Measurements from ENCODE around the gene CCDC82.

The CCDC82 gene

DNA sequence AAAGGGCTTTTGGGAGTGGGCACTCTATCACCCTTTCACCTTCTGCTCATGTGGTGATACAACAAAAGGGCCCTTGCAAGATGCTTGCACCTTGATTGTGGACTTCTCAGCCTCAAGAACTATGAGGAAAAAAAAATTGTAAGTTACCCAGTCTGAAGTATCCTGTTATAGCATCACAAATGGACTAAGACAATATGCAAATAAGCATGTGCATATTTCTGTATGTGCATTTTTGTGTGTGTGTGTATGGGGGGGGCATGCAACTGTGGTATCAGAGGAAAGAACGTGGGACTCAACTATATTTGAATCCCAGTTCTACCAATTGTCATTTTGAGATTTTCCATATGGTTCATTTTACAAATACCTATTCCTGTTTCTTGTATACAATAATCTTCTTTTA lies 11.0 kb upstream of the CCDC82 start:
- TF ChIP-seq, protein P1, sequence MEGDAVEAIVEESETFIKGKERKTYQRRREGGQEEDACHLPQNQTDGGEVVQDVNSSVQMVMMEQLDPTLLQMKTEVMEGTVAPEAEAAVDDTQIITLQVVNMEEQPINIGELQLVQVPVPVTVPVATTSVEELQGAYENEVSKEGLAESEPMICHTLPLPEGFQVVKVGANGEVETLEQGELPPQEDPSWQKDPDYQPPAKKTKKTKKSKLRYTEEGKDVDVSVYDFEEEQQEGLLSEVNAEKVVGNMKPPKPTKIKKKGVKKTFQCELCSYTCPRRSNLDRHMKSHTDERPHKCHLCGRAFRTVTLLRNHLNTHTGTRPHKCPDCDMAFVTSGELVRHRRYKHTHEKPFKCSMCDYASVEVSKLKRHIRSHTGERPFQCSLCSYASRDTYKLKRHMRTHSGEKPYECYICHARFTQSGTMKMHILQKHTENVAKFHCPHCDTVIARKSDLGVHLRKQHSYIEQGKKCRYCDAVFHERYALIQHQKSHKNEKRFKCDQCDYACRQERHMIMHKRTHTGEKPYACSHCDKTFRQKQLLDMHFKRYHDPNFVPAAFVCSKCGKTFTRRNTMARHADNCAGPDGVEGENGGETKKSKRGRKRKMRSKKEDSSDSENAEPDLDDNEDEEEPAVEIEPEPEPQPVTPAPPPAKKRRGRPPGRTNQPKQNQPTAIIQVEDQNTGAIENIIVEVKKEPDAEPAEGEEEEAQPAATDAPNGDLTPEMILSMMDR (IDR thresholded peaks at IDR 0.05; ENCODE audit: low read depth, low read length), result no peak
- no peak overlapping the region for H3K4me3 ChIP-seq (ENCODE audit: low read depth, low read length)
- DNase-seq, result no peak
- no peaks in the 10 kb centered on the region for H3K9me3 ChIP-seq
- H3K36me3 ChIP-seq, result no peaks in the 10 kb centered on the region
- peaks cover 7% of the 10 kb centered on the region; the same call in 1 of the 2 replicates for H3K4me1 ChIP-seq
- no peaks in the 10 kb centered on the region for H3K27me3 ChIP-seq

DNA sequence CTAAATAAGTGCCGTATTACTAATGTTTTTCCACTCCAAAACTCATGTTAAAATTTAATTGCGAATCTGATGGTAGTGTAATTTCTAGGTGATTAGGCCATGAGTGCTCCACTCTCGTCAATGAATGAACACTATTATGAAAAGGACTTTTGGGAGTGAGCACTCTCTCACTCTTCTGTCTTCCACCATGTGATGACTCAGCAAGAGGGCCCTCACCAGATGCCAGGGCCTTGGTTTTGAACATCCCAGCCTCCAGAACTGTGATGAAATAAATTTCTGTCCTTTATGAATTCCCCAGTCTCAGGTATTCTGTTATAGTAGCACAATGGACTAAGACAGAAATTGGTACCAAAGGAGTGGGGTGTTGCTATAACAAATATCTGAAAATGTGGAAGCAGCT lies 8.2 kb upstream of the CCDC82 start:
- Histone ChIP-seq H3K4me1 (peaks cover 7% of the 10 kb centered on the region), H3K9me3 (no peaks in the 10 kb centered on the region), H3K4me3 (ENCODE audit: low read depth, low read length) (no peak overlapping the region), H3K36me3 (no peaks in the 10 kb centered on the region), H3K27me3 (no peaks in the 10 kb centered on the region)
- DNase-seq, result no peak
- TF ChIP-seq, protein P1 (IDR thresholded peaks at IDR 0.05; ENCODE audit: low read depth, low read length), result no peak

DNA sequence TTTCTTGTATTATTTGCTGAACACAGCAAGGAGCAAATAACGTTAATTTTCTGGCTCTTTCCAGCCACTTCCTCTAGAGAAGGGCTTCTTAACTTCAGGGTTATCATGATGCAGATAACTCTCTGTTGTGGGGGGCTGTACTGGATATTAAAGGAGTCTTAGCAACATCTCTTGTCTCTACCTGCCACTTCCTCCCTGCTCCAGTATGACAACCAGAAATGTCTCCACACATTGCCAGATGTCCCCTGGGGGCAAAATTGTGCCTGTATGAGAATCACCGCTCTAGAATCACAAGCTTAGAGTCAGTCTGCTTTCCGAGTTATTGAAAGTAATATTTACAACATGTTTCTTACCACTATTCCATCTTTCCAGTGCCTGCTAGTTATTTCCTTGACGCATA lies 6.9 kb upstream of the CCDC82 start:
- no peaks in the 10 kb centered on the region for H3K27me3 ChIP-seq
- DNase-seq, result peak; percentile 73

DNA sequence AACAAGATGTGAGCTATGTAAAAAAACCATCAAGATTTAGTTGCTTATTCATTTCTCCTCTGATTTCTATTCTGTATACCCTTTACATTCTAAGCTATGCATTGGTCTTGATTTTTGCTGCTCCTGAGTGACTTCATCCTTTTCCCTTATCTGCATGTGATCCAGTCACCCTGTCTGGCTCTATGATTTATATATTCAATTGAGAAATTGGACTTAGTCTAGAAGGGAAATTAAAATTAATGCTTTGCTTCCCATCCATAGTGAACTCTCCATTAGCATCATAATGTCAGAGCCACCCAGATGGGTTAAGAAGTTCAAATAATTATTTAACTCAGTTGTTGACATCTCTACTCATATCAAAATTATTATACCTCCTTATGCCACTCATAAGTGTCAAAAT lies 5.1 kb upstream of the CCDC82 start:
- DNase-seq, result no peak
- TF ChIP-seq, protein P1 (IDR thresholded peaks at IDR 0.05; ENCODE audit: low read depth, low read length), result no peak
- H3K9me3 ChIP-seq, result no peaks in the 10 kb centered on the region
- H3K36me3 ChIP-seq, result no peaks in the 10 kb centered on the region
- H3K27me3 ChIP-seq, result no peaks in the 10 kb centered on the region
- peaks cover 18% of the 10 kb centered on the region for H3K4me1 ChIP-seq
- H3K4me3 ChIP-seq (ENCODE audit: low read depth, low read length), result no peak overlapping the region

More for the DNA sequence above, 6.9 kb upstream of the CCDC82 start:
- H3K9me3 ChIP-seq, result no peaks in the 10 kb centered on the region
- no peak overlapping the region for H3K4me3 ChIP-seq (ENCODE audit: low read depth, low read length)
- TF ChIP-seq, protein P1 (IDR thresholded peaks at IDR 0.05; ENCODE audit: low read depth, low read length), result no peak
- H3K4me1 ChIP-seq, result peaks cover 12% of the 10 kb centered on the region
- no peaks in the 10 kb centered on the region for H3K36me3 ChIP-seq

DNA sequence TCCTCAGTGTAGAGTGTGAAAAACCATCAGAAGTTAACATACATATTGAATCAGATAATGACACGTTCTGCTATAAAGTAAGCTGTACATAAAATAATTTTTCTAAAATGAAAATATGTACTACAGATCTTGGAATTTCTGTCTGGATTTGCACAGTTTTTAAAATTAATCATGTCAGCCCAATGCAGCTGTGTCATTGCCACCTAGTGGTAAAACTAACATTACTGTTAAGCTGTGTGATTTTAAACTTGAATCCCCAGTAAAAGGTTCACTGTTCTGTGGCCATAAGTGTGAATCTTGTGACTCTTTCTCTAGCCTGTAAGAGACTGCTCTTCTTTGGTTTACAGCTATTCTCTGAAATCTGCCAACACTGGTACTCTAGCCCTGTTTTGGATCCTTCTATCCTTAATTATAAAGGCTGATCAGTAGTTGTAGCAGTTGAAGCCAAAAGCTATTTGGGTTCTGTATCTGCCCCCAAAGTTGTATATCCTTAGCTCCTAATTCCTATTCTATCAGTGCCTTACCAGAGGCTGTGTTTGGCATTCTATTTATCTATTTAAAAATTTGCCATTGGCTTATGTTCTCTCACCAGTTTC lies 4.1 kb upstream of the CCDC82 start:
- peaks cover 18% of the 10 kb centered on the region for H3K4me1 ChIP-seq
- no peaks in the 10 kb centered on the region for H3K27me3 ChIP-seq
- no peak overlapping the region for H3K4me3 ChIP-seq (ENCODE audit: low read depth, low read length)
- H3K36me3 ChIP-seq, result no peaks in the 10 kb centered on the region
- DNase-seq, result no peak
- TF ChIP-seq, protein P1 (IDR thresholded peaks at IDR 0.05; ENCODE audit: low read depth, low read length), result peak; percentile 82
- no peaks in the 10 kb centered on the region for H3K9me3 ChIP-seq

DNA sequence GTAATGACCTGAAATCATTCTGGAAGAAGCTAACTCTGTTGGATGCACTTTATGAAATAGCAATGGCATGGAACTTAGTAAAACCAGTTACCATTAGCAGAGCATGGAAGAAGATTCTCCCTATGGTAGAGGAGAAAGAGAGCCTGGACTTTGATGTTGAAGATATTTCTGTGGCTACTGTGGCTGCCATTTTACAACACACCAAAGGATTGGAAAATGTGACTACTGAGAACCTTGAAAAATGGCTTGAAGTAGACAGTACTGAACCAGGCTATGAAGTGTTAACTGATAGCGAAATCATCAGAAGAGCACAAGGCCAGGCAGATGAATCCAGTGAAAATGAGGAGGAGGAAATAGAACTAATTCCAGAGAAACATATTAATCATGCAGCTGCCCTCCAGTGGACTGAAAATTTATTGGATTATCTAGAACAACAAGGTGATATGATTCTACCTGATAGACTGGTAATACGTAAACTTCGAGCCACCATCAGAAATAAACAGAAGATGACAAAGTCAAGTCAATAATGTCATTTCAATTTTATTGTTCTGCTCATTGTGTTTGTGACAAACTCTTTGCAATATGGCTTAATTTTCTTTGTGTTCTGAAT lies 2.1 kb upstream of the CCDC82 start:
- H3K36me3 ChIP-seq, result no peaks in the 10 kb centered on the region
- H3K27me3 ChIP-seq, result no peaks in the 10 kb centered on the region
- peaks cover 15% of the 10 kb centered on the region for H3K4me1 ChIP-seq
- TF ChIP-seq, protein P1 (IDR thresholded peaks at IDR 0.05; ENCODE audit: low read depth, low read length), result no peak
- DNase-seq, result no peak
- H3K9me3 ChIP-seq, result no peaks in the 10 kb centered on the region
- H3K4me3 ChIP-seq (ENCODE audit: low read depth, low read length), result no peak overlapping the region
